Activated CD4-positive, alpha-beta memory T cell treated with anti-CD3 and anti-CD28 coated beads for 36 hours (primary cell): ENCODE results near the gene AMPD3. TPM values are rescaled to one million over a fixed set of nuclear protein-coding genes. Genes with fewer than 3 reads are reported as not detected.

ENCODE experiments used
- CTCF ChIA-PET: fragments of 350-600 bp; sonication (Branson Sonifier 250); formaldehyde crosslinking; loops from one replicate; lab custom pipeline; 2021; ENCODE audit warnings: antibody characterized with exemption, inconsistent platforms; lab: Charles Lee
- POLR2A ChIA-PET: fragments of 350-600 bp; sonication (Branson Sonifier 250); formaldehyde crosslinking; loops from one replicate; lab custom pipeline; 2021; ENCODE audit warnings: antibody characterized with exemption; lab: Charles Lee
- DNase-seq: peaks from one replicate; pipeline ENCODE4 v3.0.0-alpha.2; 2020
- H3K27ac Mint-ChIP-seq: one replicate; pipeline ENCODE4 v1.8.0; 2021; ENCODE audit warnings: mixed read lengths
- H3K27me3 Mint-ChIP-seq: one replicate; pipeline ENCODE4 v1.8.0; 2021; ENCODE audit warnings: mixed read lengths
- H3K36me3 Mint-ChIP-seq: one replicate; pipeline ENCODE4 v1.8.0; 2021; ENCODE audit warnings: mixed read lengths
- H3K4me1 Mint-ChIP-seq: one replicate; pipeline ENCODE4 v1.8.0; 2021; ENCODE audit warnings: low read depth, mixed read lengths
- H3K4me3 Mint-ChIP-seq: one replicate; pipeline ENCODE4 v1.8.0; 2021; ENCODE audit warnings: mild to moderate bottlenecking, mixed read lengths
- H3K9me3 Mint-ChIP-seq: one replicate; pipeline ENCODE4 v1.8.0; 2021; ENCODE audit warnings: mixed read lengths
- intact Hi-C: fragments of 100-400 bp; cut with micrococcal nuclease; formaldehyde crosslinking; loops from one replicate; pipeline ENCODE4 v1.15.1; 2023
- total RNA-seq, 2 experiments: library from RNA; stranded (reverse); gene quantifications; one replicate each; pipeline ENCODE4 v1.2.3, GENCODE V29; 2021

AMPD3 gene
- total RNA-seq, 2 experiments from 2014 or later: 25.5 to 25.7 TPM

- ChIA-PET POLR2A (no interaction called here), CTCF (no interaction called here)
- Mint-ChIP-seq H3K27me3 (no peaks in the 10 kb centered on the region), H3K27ac (no peak overlapping the region), H3K4me1 (peaks cover 24% of the 10 kb centered on the region), H3K4me3 (no peak overlapping the region), H3K9me3 (no peaks in the 10 kb centered on the region), H3K36me3 (peaks cover 35% of the 10 kb centered on the region)
- no peak for DNase-seq
- intact Hi-C loops: no loop called here
These were observed 37.0 kb downstream of the AMPD3 start for GRCh38 chr11:10492084-10492483.

DNA sequence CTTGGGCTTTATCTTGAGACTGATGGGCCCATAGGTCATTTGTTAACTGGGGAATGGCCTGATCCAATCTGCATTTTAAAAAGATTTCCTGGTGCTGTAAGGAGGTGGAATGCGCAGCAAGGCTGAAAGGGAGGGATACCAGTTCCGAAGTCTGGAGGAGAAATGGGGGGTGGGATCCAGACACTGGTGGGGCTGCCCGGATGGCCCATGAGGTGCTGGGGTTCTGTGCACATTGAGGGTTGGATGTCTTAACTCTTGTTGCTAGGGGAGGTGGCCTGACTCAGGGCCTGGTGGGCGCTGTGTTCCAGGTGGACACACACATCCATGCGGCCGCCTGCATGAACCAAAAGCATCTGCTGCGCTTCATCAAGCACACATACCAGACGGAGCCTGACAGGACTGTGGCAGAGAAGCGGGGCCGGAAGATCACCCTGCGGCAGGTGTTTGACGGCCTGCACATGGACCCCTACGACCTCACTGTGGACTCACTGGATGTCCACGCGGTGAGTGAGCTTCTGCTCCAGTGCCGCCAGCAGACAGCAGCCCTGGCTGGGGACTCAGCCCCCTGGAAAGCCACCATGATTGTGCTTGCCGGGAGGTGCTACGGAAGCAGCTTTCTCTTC, 38.1 kb downstream of the AMPD3 start:
- Mint-ChIP-seq H3K9me3 (no peaks in the 10 kb centered on the region), H3K27me3 (no peaks in the 10 kb centered on the region), H3K4me1 (peaks cover 21% of the 10 kb centered on the region), H3K36me3 (peaks cover 38% of the 10 kb centered on the region), H3K4me3 (no peak overlapping the region), H3K27ac (no peak overlapping the region)
- DNase-seq: no peak
- ChIA-PET CTCF (no interaction called here), POLR2A (no interaction called here)
- intact Hi-C loops: no loop called here

DNA sequence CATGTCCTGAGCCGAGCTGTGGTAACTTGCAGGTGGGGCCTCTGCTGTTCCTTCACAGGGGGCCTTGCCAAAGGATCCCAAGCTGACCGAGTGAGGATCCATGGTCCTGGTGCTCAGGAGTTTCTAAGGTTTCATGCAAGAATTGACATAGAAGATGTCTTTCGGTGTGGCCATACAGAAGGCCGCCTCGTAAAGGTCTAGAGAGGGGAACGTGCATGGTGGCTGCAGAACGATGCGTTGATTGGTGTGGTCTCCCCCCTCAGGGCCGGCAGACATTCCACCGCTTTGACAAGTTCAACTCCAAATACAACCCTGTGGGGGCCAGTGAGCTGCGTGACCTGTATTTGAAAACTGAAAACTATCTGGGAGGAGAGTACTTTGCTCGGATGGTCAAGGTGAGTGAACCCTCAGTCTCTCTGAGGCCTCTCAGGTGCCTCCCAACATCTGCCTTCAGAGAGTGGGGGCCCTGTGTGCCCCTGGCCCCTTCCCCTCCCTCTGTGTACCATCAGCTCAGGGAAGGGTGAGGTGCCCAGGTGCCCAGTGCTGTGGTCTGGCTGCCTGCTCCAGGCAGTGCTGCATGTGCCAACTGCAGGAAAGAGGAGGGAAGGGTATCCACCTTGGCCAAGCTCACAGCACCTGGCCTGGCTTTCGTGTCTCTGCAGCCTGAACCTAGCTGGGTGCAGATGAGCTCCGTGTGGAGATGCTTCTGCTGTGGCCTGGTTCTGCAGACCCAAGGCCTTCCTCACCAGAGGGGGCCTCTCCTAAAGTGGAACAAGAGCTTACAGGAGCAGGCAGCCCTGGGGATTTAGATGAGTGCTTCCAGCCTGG, 39.8 kb downstream of the AMPD3 start:
- ChIA-PET CTCF (no interaction called here), POLR2A (no interaction called here)
- H3K4me1 Mint-ChIP-seq: peaks cover 6% of the 10 kb centered on the region
- DNase-seq: no peak
- no peaks in the 10 kb centered on the region for H3K27me3 Mint-ChIP-seq
- peaks cover 36% of the 10 kb centered on the region for H3K36me3 Mint-ChIP-seq
- no peaks in the 10 kb centered on the region for H3K9me3 Mint-ChIP-seq
- intact Hi-C loops: no loop called here
- no peak overlapping the region for H3K27ac Mint-ChIP-seq
- H3K4me3 Mint-ChIP-seq: no peak overlapping the region

GRCh38 chr11:10495464-10495786, 40.4 kb downstream of the AMPD3 start:
- DNase-seq: no peak
- Mint-ChIP-seq H3K27me3 (no peaks in the 10 kb centered on the region), H3K4me3 (no peak overlapping the region), H3K36me3 (peaks cover 36% of the 10 kb centered on the region), H3K9me3 (no peaks in the 10 kb centered on the region), H3K27ac (no peak overlapping the region), H3K4me1 (peaks cover under 1% of the 10 kb centered on the region)
- POLR2A ChIA-PET: no interaction called here
- intact Hi-C loops: no loop called here
- CTCF ChIA-PET: no interaction called here

- Mint-ChIP-seq H3K9me3 (no peaks in the 10 kb centered on the region), H3K4me1 (no peaks in the 10 kb centered on the region), H3K4me3 (no peak overlapping the region), H3K27me3 (no peaks in the 10 kb centered on the region), H3K36me3 (peaks cover 37% of the 10 kb centered on the region), H3K27ac (no peak overlapping the region)
- intact Hi-C loops: no loop called here
- no peak for DNase-seq
- ChIA-PET POLR2A (no interaction called here), CTCF (no interaction called here)
These were observed 41.4 kb downstream of the AMPD3 start for GRCh38 chr11:10496296-10496936.

DNA sequence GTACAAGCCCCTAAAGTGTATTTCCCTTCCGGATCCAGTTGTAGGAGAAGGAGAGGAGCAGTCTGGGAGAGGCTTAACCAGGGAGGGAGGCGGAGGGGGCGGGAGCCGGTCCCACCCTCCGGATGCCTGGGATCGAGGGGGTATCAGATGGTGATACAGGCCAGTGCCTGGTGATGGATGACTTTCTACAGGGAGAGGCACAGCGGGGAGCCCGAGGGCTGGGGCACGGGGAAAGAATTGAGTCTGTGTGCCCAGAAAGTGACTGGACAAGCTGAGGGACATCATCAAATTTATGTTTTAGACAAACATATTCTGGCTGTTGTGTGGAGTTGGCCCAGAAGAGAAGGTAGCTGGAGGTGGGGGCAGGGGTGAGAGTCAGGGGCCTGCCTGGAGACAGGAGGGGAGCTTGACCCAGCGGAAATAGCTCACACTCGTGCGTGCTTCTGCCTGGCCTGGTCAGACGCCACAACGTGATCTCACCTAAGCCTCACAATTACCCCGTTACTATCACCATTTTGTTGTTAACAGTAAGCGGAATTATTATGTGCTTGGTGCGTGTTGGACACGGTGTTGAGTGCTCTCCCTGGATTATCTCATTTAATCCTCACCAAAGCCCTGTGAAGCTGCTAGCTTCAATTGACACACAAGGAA, 42.4 kb downstream of the AMPD3 start:
- H3K36me3 Mint-ChIP-seq: peaks cover 34% of the 10 kb centered on the region
- H3K27me3 Mint-ChIP-seq: no peaks in the 10 kb centered on the region
- CTCF ChIA-PET: no interaction called here
- H3K4me1 Mint-ChIP-seq: no peaks in the 10 kb centered on the region
- POLR2A ChIA-PET: no interaction called here
- H3K4me3 Mint-ChIP-seq: no peak overlapping the region
- no peak for DNase-seq
- no peaks in the 10 kb centered on the region for H3K9me3 Mint-ChIP-seq
- intact Hi-C loops: no loop called here
- no peak overlapping the region for H3K27ac Mint-ChIP-seq

DNA sequence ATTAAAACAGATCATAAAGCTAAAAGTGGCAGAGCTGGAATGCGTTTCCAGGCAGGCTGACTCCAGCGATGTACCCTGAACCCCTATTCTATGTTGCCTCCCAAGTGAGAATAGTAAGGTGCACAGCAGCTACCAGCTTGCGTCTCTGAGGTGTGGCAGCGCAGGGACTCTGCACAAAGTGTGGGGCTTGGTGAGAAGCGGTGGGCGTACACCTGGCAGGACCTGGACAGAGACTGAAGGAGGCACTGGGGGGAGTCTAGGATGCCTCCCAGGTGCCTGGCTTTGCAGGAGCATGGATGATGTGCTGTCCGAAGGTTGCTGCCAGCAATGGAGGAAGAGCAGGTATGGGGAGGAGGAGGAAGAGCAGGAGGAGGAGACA, 42.9 kb downstream of the AMPD3 start:
- H3K9me3 Mint-ChIP-seq: no peaks in the 10 kb centered on the region
- H3K4me3 Mint-ChIP-seq: no peak overlapping the region
- POLR2A ChIA-PET: no interaction called here
- peaks cover 29% of the 10 kb centered on the region for H3K36me3 Mint-ChIP-seq
- CTCF ChIA-PET: interaction anchor here (1.0 kb wide), 1 partner anchor 47 kb away, joined by 3 read pairs; no protein-coding TSS in a partner anchor
- no peaks in the 10 kb centered on the region for H3K27me3 Mint-ChIP-seq
- intact Hi-C loops: no loop called here
- H3K4me1 Mint-ChIP-seq: no peaks in the 10 kb centered on the region
- no peak for DNase-seq
- no peak overlapping the region for H3K27ac Mint-ChIP-seq

- no peak for DNase-seq
- ChIA-PET CTCF (interaction anchor here (1.0 kb wide), 1 partner anchor 47 kb away, joined by 3 read pairs; no protein-coding TSS in a partner anchor), POLR2A (no interaction called here)
- Mint-ChIP-seq H3K27ac (no peak overlapping the region), H3K27me3 (no peaks in the 10 kb centered on the region), H3K36me3 (peaks cover 27% of the 10 kb centered on the region), H3K4me1 (no peaks in the 10 kb centered on the region), H3K9me3 (no peaks in the 10 kb centered on the region), H3K4me3 (no peak overlapping the region)
- intact Hi-C loops: no loop called here
These were observed 43.6 kb downstream of the AMPD3 start for GRCh38 chr11:10498426-10499250.

DNA sequence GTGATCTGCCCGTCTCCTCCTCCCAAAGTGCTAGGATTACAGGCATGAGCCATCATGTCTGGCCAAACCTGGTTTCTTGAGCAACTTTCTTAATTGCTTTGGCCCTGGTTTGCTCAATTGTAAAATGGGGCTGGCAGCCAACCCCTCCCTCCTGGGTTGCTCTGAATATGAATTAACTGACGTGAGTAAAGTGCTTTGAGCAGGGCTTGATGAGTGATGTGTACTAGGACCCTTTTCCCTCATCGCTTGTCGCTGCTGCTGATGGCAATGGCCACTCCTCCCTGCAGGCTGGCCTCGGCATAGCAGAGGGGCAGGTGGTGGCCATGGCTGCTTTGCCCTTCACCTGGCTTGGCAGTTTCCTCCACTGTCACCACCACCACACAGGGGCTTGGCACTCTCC, 44.4 kb downstream of the AMPD3 start:
- H3K27ac Mint-ChIP-seq: no peak overlapping the region
- H3K9me3 Mint-ChIP-seq: no peaks in the 10 kb centered on the region
- no peaks in the 10 kb centered on the region for H3K4me1 Mint-ChIP-seq
- ChIA-PET POLR2A (no interaction called here), CTCF (no interaction called here)
- intact Hi-C loops: no loop called here
- no peak overlapping the region for H3K4me3 Mint-ChIP-seq
- peaks cover 27% of the 10 kb centered on the region for H3K36me3 Mint-ChIP-seq
- DNase-seq: no peak
- H3K27me3 Mint-ChIP-seq: no peaks in the 10 kb centered on the region

- Mint-ChIP-seq H3K4me3 (no peak overlapping the region), H3K9me3 (no peaks in the 10 kb centered on the region), H3K27ac (no peak overlapping the region), H3K4me1 (no peaks in the 10 kb centered on the region), H3K36me3 (peaks cover 26% of the 10 kb centered on the region), H3K27me3 (no peaks in the 10 kb centered on the region)
- DNase-seq: no peak
- ChIA-PET CTCF (no interaction called here), POLR2A (no interaction called here)
- intact Hi-C loops: no loop called here
These were observed 45.0 kb downstream of the AMPD3 start for GRCh38 chr11:10499874-10500601.
